NCI-H748 (cell line): Measurements from ENCODE around the gene MYBPH.

Experiments used
- DNase-seq: peaks from one replicate; lab custom pipeline; 2025; ENCODE audit not compliant: unreplicated experiment; lab: John Stamatoyannopoulos, UW

MYBPH gene

GRCh38 chr1:203150511-203151297 is 24.9 kb downstream of the MYBPH start:
- DNase-seq = no peak

- no peak for DNase-seq
Measured at GRCh38 chr1:203149188-203149840, 26.3 kb downstream of the MYBPH start.

GRCh38 chr1:203148579-203148978 is 27.0 kb downstream of the MYBPH start:
- DNase-seq = no peak

DNA sequence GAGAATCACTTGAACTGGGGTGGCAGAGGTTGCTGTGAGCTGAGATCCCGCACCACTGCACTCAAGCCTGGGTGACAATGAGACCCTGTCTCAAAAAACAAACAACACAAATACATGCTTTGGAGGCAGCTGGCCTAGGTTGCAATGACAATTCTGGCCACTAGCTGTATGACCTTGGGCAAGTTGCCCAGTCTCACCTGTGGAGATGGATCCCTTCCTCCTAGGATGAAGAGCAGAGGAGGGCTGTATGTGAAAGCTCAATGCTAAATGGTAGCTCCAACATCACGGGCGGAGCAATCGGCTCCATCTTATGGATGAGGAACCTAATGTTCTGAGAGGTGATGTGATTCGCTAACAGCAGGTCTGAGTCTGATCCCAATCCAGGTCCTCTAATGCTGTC is 27.5 kb downstream of the MYBPH start:
- peak; percentile 30 for DNase-seq

DNA sequence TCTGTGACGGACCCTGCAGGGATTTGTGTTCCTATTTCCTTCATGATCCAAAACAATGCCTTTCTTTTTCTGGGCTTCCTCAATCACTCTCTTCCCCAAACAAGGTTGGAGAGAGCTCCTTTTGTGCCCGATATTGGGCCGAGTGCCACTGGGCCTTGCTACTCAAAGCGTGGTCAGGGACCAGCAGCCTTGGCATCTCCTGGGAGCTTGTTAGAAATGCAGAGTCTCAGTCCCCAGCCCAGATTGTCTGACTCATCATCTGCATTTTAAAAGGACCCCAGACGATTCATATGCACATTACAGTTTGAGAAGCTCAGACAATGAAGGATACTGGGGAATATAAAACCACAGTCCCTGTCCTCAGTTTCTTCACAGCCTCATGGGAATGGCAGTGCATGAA is 28.2 kb downstream of the MYBPH start:
- no peak for DNase-seq

GRCh38 chr1:203146537-203146936 is 29.1 kb downstream of the MYBPH start:
- DNase-seq = no peak

DNA sequence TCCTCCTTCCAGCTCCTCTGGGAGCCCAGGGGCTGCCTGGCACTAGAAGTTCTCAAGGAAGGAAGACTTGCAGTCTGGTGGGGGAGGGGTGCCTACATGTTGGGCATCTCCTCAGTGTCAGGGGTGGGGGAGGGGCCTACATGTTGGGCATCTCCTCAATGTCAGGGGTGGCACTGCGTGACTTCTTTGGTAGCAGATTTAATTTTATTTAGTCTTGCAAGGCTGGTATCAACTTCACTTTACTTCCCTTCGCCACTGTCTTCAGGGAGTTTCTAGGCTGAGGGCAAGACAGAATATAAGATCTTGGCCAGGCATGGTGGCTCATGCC is 29.6 kb downstream of the MYBPH start:
- no peak for DNase-seq

DNA sequence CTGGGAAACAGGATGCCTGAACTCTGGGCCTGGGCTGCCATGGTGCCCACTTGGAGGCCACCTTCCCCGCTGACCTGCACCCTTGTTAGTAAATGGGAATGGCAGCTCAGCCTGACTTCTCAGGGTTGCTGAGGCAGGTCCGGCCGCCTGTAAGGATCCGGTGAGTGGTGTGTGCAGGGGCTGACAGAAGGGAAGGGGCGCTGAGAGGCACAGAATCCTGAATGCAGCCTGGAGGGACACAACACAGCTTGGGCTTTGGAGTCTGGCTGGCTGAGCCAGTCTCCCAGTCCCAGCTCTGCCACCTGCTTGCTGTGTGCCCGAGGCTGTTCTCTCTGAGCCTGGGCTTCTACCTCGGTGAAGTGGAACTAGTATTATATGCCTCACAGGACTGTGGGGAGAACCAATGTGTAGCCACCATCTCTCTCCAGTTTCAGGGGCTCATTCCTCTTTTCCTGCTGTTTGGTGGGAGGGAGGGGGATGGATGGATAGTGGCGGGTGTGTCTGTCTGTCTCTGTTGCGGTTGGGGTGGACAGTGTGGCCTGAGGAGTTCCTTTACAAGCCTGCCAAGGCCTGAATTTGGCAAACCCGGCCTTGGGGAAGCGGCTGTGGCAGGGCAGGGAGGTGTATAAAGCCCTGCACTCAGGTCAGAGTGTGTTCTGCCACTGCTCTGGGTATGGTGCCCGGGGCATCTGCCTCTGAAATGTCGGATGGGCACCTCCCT is 30.1 kb downstream of the MYBPH start:
- DNase-seq = no peak

GRCh38 chr1:203144661-203145060 is 31.0 kb downstream of the MYBPH start:
- DNase-seq = no peak

- no peak for DNase-seq
Measured at GRCh38 chr1:203143641-203144040, 32.0 kb downstream of the MYBPH start.

- DNase-seq = peak; percentile 70
Measured at GRCh38 chr1:203142684-203143408, 32.8 kb downstream of the MYBPH start.

DNA sequence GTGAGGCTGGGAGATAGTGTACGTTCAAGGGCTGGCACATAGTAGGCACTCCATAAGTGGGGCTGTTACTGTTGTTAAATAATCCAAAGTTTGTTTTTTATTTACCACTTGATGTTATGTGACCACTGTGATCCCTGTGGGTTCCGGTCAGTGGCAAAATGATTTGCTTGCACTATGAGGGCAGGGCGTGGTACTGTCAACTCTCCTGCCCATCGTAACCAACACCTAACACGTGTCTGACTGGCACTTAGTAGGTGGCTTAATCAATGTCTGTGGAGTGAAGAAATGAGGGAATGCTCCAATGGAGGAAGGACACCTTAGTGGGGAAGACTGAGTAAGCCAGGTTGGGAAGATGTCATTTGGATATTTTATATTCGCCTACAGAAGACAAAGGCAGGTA is 33.5 kb downstream of the MYBPH start:
- no peak for DNase-seq

- DNase-seq = no peak
Measured at GRCh38 chr1:203140743-203141520, 34.7 kb downstream of the MYBPH start.

DNA sequence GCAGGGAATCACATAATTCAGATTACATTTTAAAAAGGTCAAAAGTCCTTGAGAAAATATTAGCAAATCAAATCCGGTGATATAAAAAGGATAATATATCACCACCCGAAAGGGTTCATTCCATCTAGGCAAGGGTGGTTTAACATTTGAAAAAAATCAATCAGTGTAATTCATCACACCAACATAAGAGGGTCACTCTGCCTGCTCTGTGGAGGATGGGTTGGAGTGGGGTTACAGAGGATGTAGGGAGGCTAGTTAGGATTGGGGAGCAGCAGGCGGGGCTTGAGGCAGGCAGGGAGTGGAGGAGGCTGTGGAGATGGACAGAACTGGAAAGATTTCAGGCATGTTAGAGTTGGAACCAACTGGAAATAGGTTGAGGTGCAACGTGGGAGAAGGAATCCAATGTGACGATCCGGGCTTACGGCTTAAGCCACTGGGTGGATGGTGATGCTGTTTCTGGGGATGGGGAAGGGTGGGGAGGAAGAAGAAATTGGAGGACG is 35.6 kb downstream of the MYBPH start:
- no peak for DNase-seq

GRCh38 chr1:203138066-203138465 is 37.6 kb downstream of the MYBPH start:
- no peak for DNase-seq

GRCh38 chr1:203137324-203137723 is 38.3 kb downstream of the MYBPH start:
- DNase-seq = no peak

GRCh38 chr1:203136409-203137042 is 39.1 kb downstream of the MYBPH start:
- no peak for DNase-seq

- DNase-seq = no peak
Measured at GRCh38 chr1:203135636-203136305, 39.9 kb downstream of the MYBPH start.

- no peak for DNase-seq
Measured at GRCh38 chr1:203133970-203134725, 41.5 kb downstream of the MYBPH start.
